Glomerular visceral epithelial cell (primary cell): Measurements from ENCODE around the gene TPPP2.
"Not testable (repeated sequence)": the region's sequence is repeated elsewhere in the genome, so short reads cannot be mapped to it uniquely, and the experiment has no call there.

Source experiments
- DNase-seq: peaks from one replicate; pipeline ENCODE4 v3.0.0-alpha.2; 2016; ENCODE audit errors: extremely low spot score

Gene TPPP2

GRCh38 chr14:21038441-21039422 lies 8.7 kb downstream of the TPPP2 start:
- no peak for DNase-seq

- DNase-seq = peak; percentile 48
Observed at GRCh38 chr14:21039585-21040369, 9.8 kb downstream of the TPPP2 start.

GRCh38 chr14:21040370-21040925 lies 10.4 kb downstream of the TPPP2 start:
- no peak for DNase-seq

GRCh38 chr14:21040941-21041340 lies 10.9 kb downstream of the TPPP2 start:
- not testable (repeated sequence) for DNase-seq

GRCh38 chr14:21041676-21042433 lies 11.8 kb downstream of the TPPP2 start, which contains the start of gene RNASE7:
TSS of gene RNASE7 (plus strand) at chr14:21042362. CDS start at chr14:21042993, 631 bp downstream.
- DNase-seq = peak; percentile 55

GRCh38 chr14:21042918-21043317 lies 12.9 kb downstream of the TPPP2 start:
- peak; percentile 61 for DNase-seq

- DNase-seq = no peak
Observed at GRCh38 chr14:21043387-21043973, 13.5 kb downstream of the TPPP2 start.

- no peak for DNase-seq
Observed at GRCh38 chr14:21043974-21044618, 14.1 kb downstream of the TPPP2 start.

GRCh38 chr14:21047378-21047781 lies 17.4 kb downstream of the TPPP2 start:
- no peak for DNase-seq

- DNase-seq = no peak
Observed at GRCh38 chr14:21048638-21049037, 18.6 kb downstream of the TPPP2 start.

GRCh38 chr14:21049271-21049673 lies 19.3 kb downstream of the TPPP2 start:
- DNase-seq = peak; percentile 36

GRCh38 chr14:21050597-21050996 lies 20.6 kb downstream of the TPPP2 start:
- DNase-seq = no peak

GRCh38 chr14:21053184-21054122 lies 23.4 kb downstream of the TPPP2 start:
- DNase-seq = no peak

GRCh38 chr14:21054123-21054767 lies 24.2 kb downstream of the TPPP2 start:
- DNase-seq = no peak

- no peak for DNase-seq
Observed at GRCh38 chr14:21054768-21055145, 24.7 kb downstream of the TPPP2 start.

GRCh38 chr14:21055432-21056117 lies 25.6 kb downstream of the TPPP2 start:
- DNase-seq = peak; percentile 45

- no peak for DNase-seq
Observed at GRCh38 chr14:21056520-21057163, 26.6 kb downstream of the TPPP2 start.
